HEK293T (cell line): ENCODE data around the gene RFLNA.
"Not testable (repeated sequence)": the region's sequence is repeated elsewhere in the genome, so short reads cannot be mapped to it uniquely, and the experiment has no call there.

Experiments used
- CTCF ChIA-PET: fragments of 350-600 bp; formaldehyde crosslinking; extraction: SDS; loops from one replicate; lab custom pipeline; 2021; ENCODE audit warnings: antibody characterized with exemption, inconsistent platforms; lab: Yijun Ruan, JAX
- POLR2A ChIA-PET: fragments of 350-600 bp; formaldehyde crosslinking; extraction: SDS; loops from one replicate; lab custom pipeline; 2020; ENCODE audit warnings: antibody characterized with exemption, inconsistent platforms; lab: Yijun Ruan, JAX
- DNase-seq: peaks from one replicate; pipeline ENCODE4 v3.0.0; 2012; ENCODE audit warnings: mixed read lengths; ENCODE audit errors: extremely low spot score
- ARNT ChIP-seq: fragments of 450-650 bp; IDR thresholded peaks from 2 replicates; pipeline ENCODE4 v1.6.1; 2017; ENCODE audit warnings: mild to moderate bottlenecking
- BHLHE40 ChIP-seq: fragments of 450-650 bp; IDR thresholded peaks from 2 replicates; pipeline ENCODE4 v1.6.1; 2016; ENCODE audit warnings: mild to moderate bottlenecking, moderate library complexity, borderline replicate concordance
- CTBP1 ChIP-seq: fragments of 450-650 bp; IDR thresholded peaks from 2 replicates; pipeline ENCODE4 v1.6.1; 2016; ENCODE audit warnings: borderline replicate concordance
- ELF4 ChIP-seq: fragments of 450-650 bp; IDR thresholded peaks from 2 replicates; pipeline ENCODE4 v1.6.1; 2017; ENCODE audit warnings: antibody characterized with exemption
- FOXA1 ChIP-seq: fragments of 450-650 bp; IDR thresholded peaks from 2 replicates; pipeline ENCODE4 v1.6.1; 2016; ENCODE audit warnings: mild to moderate bottlenecking
- FOXK2 ChIP-seq: fragments of 450-650 bp; IDR thresholded peaks from 2 replicates; pipeline ENCODE4 v1.6.1; 2016; ENCODE audit warnings: mild to moderate bottlenecking
- FOXM1 ChIP-seq: fragments of 450-650 bp; IDR thresholded peaks from 2 replicates; pipeline ENCODE4 v1.6.1; 2017; ENCODE audit warnings: mild to moderate bottlenecking, borderline replicate concordance
- HDGF ChIP-seq: fragments of 450-650 bp; IDR thresholded peaks from 2 replicates; pipeline ENCODE4 v1.6.1; 2017; ENCODE audit warnings: antibody characterized with exemption, borderline replicate concordance
- L3MBTL2 ChIP-seq: fragments of 450-650 bp; conservative IDR thresholded peaks from 2 replicates; pipeline ENCODE4 v1.6.1; 2016; ENCODE audit warnings: mild to moderate bottlenecking
- LEF1 ChIP-seq: fragments of 450-650 bp; IDR thresholded peaks from 2 replicates; pipeline ENCODE4 v1.6.1; 2017; ENCODE audit warnings: mild to moderate bottlenecking, borderline replicate concordance
- NFRKB ChIP-seq: fragments of 450-650 bp; IDR thresholded peaks from 2 replicates; pipeline ENCODE4 v1.6.1; 2016; ENCODE audit warnings: mild to moderate bottlenecking, moderate library complexity
- PKNOX1 ChIP-seq: fragments of 450-650 bp; IDR thresholded peaks from 2 replicates; pipeline ENCODE4 v1.6.1; 2016
- SP1 ChIP-seq: fragments of 450-650 bp; IDR thresholded peaks from 2 replicates; pipeline ENCODE4 v1.6.1; 2017
- SUZ12 ChIP-seq: fragments of 450-650 bp; IDR thresholded peaks from 2 replicates; pipeline ENCODE4 v1.6.1; 2016; ENCODE audit warnings: mild to moderate bottlenecking
- TARDBP ChIP-seq: fragments of 450-650 bp; IDR thresholded peaks from 2 replicates; pipeline ENCODE4 v1.6.1; 2016
- ZNF384 ChIP-seq: fragments of 450-650 bp; IDR thresholded peaks from 2 replicates; pipeline ENCODE4 v1.6.1; 2016

RFLNA gene

DNA sequence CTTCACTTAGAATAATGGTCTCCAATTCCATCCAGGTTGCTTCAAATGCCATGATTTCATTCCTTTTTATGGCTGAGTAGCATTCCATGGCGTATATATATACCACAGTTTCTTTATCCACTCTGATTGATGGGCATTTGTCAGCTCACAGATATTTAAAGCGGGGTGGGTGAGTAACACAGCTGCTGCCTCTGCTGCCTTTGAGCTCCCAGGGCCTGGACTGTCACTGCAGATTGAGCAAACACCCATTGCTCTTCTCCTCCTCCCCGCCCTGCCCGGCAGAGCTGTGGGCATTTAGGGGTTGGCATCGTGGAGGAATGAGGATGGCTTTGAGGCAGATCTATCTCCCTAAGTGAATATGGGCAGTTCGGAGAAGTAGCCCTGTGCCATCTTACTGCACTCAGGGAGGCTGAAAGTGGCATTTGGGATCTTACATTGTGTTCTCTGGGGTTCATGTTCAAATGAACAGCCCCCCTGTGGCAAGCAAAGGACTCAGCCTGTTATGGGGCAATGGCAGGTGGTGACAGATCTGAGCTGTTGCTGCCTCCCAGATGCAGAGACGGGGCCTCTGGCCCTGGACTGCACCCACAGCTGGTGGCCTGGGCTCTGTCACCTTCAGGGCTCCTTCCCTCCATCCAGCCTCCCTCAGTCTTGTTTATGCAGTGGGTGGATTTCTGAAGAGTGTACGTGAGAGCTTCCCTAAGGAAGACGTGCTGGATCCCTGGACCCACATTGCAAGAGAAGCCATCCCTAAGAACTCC lies 4.9 kb downstream of the RFLNA start:
- no peak for DNase-seq
- ChIA-PET POLR2A (no interaction called here), CTCF (no interaction called here)
- no peak for TF ChIP-seq PKNOX1
- no peak for TF ChIP-seq LEF1
- no peak for TF ChIP-seq HDGF
- no peak for TF ChIP-seq FOXK2
- TF ChIP-seq SUZ12: no peak
- no peak for TF ChIP-seq NFRKB
- TF ChIP-seq L3MBTL2: no peak
- TF ChIP-seq CTBP1: no peak
- no peak for TF ChIP-seq ZNF384
- TF ChIP-seq ARNT: no peak
- no peak for TF ChIP-seq FOXM1
- TF ChIP-seq FOXA1: no peak
- TF ChIP-seq TARDBP: no peak
- TF ChIP-seq ELF4: no peak
- TF ChIP-seq SP1: no peak
- no peak for TF ChIP-seq BHLHE40

- CTCF ChIA-PET, DNase-seq, POLR2A ChIA-PET: not testable (repeated sequence)
Measured at GRCh38 chr12:124300657-124301056, 5.8 kb downstream of the RFLNA start.

GRCh38 chr12:124301084-124301654 lies 6.3 kb downstream of the RFLNA start:
- CTCF ChIA-PET: no interaction called here
- TF ChIP-seq CTBP1 (no peak), HDGF (no peak), FOXK2 (no peak), PKNOX1 (no peak), FOXA1 (no peak), L3MBTL2 (no peak), BHLHE40 (no peak), ZNF384 (no peak), NFRKB (no peak), TARDBP (no peak), ELF4 (no peak), FOXM1 (no peak), SUZ12 (no peak), LEF1 (no peak), ARNT (no peak), SP1 (no peak)
- DNase-seq: no peak
- POLR2A ChIA-PET: no interaction called here

- ChIA-PET POLR2A (no interaction called here), CTCF (interaction anchor here (1.1 kb wide), 1 partner anchor 231 kb away, joined by 3 read pairs; no protein-coding TSS in a partner anchor)
- DNase-seq: no peak
- TF ChIP-seq SUZ12 (no peak), HDGF (no peak), CTBP1 (no peak), ARNT (no peak), LEF1 (no peak), SP1 (no peak), ELF4 (no peak), ZNF384 (no peak), NFRKB (no peak), L3MBTL2 (no peak), FOXK2 (no peak)
Measured at GRCh38 chr12:124302241-124302806, 7.4 kb downstream of the RFLNA start.

DNA sequence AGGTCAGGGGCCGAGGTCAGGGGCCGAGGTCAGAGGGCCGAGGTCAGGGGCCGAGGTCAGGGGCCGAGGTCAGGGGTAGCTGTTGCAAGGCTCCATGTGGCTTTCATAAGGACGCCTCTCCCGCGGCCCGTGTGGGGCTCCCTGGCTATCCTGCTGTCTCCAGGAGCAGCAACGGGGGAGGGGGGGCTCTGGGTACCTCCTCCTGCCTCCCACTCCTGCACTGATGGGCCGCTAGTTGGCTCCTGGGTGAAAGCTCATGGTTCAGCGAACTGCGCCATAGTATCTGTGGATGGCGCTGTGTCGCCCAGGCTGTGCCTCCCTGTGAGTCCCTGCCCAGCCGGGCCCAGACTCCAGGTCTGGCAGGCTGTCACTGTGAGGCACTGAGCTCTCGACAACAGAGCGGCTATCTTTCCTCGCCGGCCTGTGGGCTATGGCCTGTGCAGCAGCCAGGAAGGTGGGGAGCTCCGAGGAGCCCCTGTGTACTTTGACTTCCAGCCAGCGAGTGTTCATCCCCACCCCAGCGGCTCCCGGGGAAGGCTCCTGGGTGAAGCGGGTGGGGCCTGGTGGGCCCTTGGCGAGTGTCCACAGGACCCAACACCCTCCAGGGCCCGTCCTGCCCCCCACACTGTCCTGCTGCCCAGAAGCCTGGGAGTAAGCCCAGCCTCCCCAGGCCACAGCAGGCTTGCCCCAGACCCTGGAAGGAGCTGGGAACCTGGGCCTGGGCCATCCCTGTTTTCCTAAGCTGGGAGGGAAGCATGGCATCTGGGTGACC lies 8.1 kb downstream of the RFLNA start:
- ChIA-PET CTCF (interaction anchor here (1.0 to 1.1 kb wide), 2 partner anchors 232 to 249 kb away, joined by 3 read pairs; no protein-coding TSS in a partner anchor), POLR2A (no interaction called here)
- no peak for DNase-seq
- TF ChIP-seq FOXM1 (no peak), FOXA1 (no peak), SP1 (no peak), SUZ12 (no peak), FOXK2 (no peak), HDGF (no peak), ZNF384 (no peak)

GRCh38 chr12:124303579-124304313 lies 8.9 kb downstream of the RFLNA start:
- no peak for DNase-seq
- CTCF ChIA-PET: interaction anchor here (1.0 to 1.1 kb wide), 2 partner anchors 233 to 250 kb away, joined by 3 read pairs; no protein-coding TSS in a partner anchor
- TF ChIP-seq ZNF384 (no peak), NFRKB (no peak)
- POLR2A ChIA-PET: no interaction called here
